ENCODE results near the gene ZNF335.

ZNF335 gene

DNA sequence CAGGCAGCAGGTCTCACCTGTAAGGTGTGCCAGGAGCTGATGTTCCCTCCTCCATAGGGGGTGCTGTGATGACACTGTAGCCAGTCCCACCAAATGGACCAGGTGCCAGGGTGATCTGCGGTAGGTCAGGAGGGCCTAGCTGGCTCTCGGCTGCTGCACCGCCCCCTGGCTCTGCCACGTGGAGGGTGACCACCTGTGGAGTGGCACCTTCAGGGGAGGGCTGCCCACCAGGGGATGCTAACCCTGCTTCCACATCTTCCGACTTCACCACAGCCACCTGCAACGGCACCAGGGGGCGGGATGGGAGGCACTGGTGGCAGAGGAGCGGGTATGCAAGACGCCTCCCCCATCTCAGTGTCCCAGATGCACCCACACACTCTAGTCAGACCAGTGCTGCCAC lies 18.3 kb downstream of the ZNF335 start:
- TF ChIP-seq SIN3A (IDR thresholded peaks at IDR 0.05; ENCODE audit: borderline replicate concordance, insufficient read depth, low read length) (no peak), FOXP2 (optimal IDR thresholded peaks at IDR 0.05; ENCODE audit: borderline replicate concordance, extremely low read depth, extremely low read length, insufficient read depth) (no peak), POLR2AphosphoS5 (IDR thresholded peaks at IDR 0.05; ENCODE audit: low read depth, low read length) (no peak), TAF1 (IDR thresholded peaks at IDR 0.05; ENCODE audit: borderline replicate concordance, insufficient read depth, low read length) (no peak)

GRCh38 chr20:45952861-45953260 lies 19.1 kb downstream of the ZNF335 start:
- no peak for TF ChIP-seq POLR2AphosphoS5 (IDR thresholded peaks at IDR 0.05; ENCODE audit: low read depth, low read length)
- TF ChIP-seq TAF1 (IDR thresholded peaks at IDR 0.05; ENCODE audit: borderline replicate concordance, insufficient read depth, low read length): no peak
- no peak for TF ChIP-seq SIN3A (IDR thresholded peaks at IDR 0.05; ENCODE audit: borderline replicate concordance, insufficient read depth, low read length)
- no peak for TF ChIP-seq FOXP2 (optimal IDR thresholded peaks at IDR 0.05; ENCODE audit: borderline replicate concordance, extremely low read depth, extremely low read length, insufficient read depth)
- TF ChIP-seq, protein P1, sequence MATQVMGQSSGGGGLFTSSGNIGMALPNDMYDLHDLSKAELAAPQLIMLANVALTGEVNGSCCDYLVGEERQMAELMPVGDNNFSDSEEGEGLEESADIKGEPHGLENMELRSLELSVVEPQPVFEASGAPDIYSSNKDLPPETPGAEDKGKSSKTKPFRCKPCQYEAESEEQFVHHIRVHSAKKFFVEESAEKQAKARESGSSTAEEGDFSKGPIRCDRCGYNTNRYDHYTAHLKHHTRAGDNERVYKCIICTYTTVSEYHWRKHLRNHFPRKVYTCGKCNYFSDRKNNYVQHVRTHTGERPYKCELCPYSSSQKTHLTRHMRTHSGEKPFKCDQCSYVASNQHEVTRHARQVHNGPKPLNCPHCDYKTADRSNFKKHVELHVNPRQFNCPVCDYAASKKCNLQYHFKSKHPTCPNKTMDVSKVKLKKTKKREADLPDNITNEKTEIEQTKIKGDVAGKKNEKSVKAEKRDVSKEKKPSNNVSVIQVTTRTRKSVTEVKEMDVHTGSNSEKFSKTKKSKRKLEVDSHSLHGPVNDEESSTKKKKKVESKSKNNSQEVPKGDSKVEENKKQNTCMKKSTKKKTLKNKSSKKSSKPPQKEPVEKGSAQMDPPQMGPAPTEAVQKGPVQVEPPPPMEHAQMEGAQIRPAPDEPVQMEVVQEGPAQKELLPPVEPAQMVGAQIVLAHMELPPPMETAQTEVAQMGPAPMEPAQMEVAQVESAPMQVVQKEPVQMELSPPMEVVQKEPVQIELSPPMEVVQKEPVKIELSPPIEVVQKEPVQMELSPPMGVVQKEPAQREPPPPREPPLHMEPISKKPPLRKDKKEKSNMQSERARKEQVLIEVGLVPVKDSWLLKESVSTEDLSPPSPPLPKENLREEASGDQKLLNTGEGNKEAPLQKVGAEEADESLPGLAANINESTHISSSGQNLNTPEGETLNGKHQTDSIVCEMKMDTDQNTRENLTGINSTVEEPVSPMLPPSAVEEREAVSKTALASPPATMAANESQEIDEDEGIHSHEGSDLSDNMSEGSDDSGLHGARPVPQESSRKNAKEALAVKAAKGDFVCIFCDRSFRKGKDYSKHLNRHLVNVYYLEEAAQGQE (IDR thresholded peaks at IDR 0.05; ENCODE audit: insufficient read depth in 1 of 2, low read depth in 2 of 2, low read length in 2 of 2): no peak

DNA sequence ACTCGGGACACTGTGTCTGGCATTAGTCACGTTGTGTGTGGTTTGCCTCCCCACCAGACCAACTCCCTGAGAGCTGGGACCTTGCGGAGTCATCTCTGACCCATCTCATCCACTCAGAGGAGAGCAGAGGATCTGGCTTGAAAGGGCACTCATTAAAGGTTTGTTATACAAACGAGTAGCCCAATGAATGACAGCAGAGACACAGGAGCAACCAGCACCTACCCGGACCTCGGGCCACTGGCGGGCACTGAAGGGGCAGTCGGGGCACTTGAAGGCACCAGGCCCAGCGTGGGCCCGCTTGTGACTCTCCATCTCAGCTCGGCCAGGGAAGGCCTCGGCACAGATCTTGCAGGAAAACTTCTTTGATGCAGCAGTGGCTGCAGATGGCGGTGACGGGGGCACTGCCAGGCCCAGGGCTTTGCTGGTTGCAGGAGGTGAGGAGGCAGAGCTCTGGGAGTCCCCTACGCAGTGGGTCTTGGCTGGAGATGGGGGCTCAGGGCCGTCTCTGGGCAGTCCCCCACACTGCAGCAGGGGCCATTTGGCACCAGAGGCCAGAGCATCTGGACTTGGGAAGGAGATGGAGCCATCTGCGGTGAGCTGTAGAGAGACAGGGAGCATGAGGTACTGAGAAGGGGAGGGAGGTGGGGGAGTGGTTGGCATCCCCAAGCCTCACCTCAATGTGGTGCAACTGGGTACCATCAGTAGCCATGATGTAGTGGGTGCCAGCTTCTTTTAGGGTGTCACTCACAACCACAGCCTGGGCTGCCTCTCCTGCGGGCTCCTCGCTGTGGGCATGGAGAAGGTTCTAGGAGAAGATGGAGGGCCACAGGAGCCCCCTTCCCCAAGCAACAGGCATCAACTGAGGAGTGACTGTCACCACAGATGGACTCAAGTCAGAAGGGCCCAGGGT lies 19.8 kb downstream of the ZNF335 start:
- no peak for TF ChIP-seq TAF1 (IDR thresholded peaks at IDR 0.05; ENCODE audit: borderline replicate concordance, insufficient read depth, low read length)
- TF ChIP-seq SIN3A (IDR thresholded peaks at IDR 0.05; ENCODE audit: borderline replicate concordance, insufficient read depth, low read length): no peak
- TF ChIP-seq POLR2AphosphoS5 (IDR thresholded peaks at IDR 0.05; ENCODE audit: low read depth, low read length): no peak
- no peak for TF ChIP-seq FOXP2 (optimal IDR thresholded peaks at IDR 0.05; ENCODE audit: borderline replicate concordance, extremely low read depth, extremely low read length, insufficient read depth)
- TF ChIP-seq, protein P1 (IDR thresholded peaks at IDR 0.05; ENCODE audit: insufficient read depth in 1 of 2, low read depth in 2 of 2, low read length in 2 of 2): no peak

DNA sequence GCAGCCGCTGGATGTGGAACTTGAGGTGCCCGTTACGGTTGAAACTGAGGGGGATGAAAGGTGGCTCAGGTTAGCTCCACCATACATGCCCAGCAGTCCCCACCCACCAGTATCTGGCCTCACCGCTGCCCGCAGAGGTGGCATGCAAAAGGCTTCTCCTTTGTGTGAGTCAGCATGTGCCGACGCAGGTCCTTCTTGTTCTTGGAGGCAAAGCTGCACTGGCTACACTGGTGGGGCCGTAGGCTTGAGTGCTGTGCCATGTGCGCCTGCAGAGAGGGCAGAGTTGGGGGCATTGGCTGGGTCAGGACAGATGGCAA lies 21.7 kb downstream of the ZNF335 start:
- TF ChIP-seq SIN3A (IDR thresholded peaks at IDR 0.05; ENCODE audit: borderline replicate concordance, insufficient read depth, low read length) (no peak), POLR2AphosphoS5 (IDR thresholded peaks at IDR 0.05; ENCODE audit: low read depth, low read length) (no peak), FOXP2 (optimal IDR thresholded peaks at IDR 0.05; ENCODE audit: borderline replicate concordance, extremely low read depth, extremely low read length, insufficient read depth) (no peak)

GRCh38 chr20:45949542-45950329 lies 22.3 kb downstream of the ZNF335 start:
- TF ChIP-seq, protein P1 (IDR thresholded peaks at IDR 0.05; ENCODE audit: insufficient read depth in 1 of 2, low read depth in 2 of 2, low read length in 2 of 2): no peak
- TF ChIP-seq FOXP2 (optimal IDR thresholded peaks at IDR 0.05; ENCODE audit: borderline replicate concordance, extremely low read depth, extremely low read length, insufficient read depth) (no peak), POLR2AphosphoS5 (IDR thresholded peaks at IDR 0.05; ENCODE audit: low read depth, low read length) (no peak), SIN3A (IDR thresholded peaks at IDR 0.05; ENCODE audit: borderline replicate concordance, insufficient read depth, low read length) (no peak), TAF1 (IDR thresholded peaks at IDR 0.05; ENCODE audit: borderline replicate concordance, insufficient read depth, low read length) (no peak)
